ENCODE data around the gene SMCO3. TPM values are rescaled to one million over a fixed set of nuclear protein-coding genes. Genes with fewer than 3 reads are reported as not detected.

Gene SMCO3
- polyA plus RNA-seq, 1 of the 3 experiments (the other 2 are of a cell fraction), result 0.03 TPM

- H3K4me3 ChIP-seq (ENCODE audit: low read depth in 2 of 2, low read length in 1 of 2), result no peak overlapping the region
- H3F3A ChIP-seq (replicated peaks; ENCODE audit: insufficient read depth), result peaks cover 3% of the 10 kb centered on the region
- POLR2A ChIA-PET, result no interaction called here
- TF ChIP-seq USF2 (IDR thresholded peaks at IDR 0.05; ENCODE audit: borderline replicate concordance, low read depth, low read length) (no peak), GATA2 (CRISPR knock-in tag; IDR thresholded peaks at IDR 0.05) (no peak), FOSL2 (IDR thresholded peaks at IDR 0.05; ENCODE audit: borderline replicate concordance, low read depth) (no peak), ZBTB33 (IDR thresholded peaks at IDR 0.05; ENCODE audit: borderline replicate concordance, low read depth) (no peak)
- H3K9me2 ChIP-seq, result no peaks in the 10 kb centered on the region
- H3K27me3 ChIP-seq (ENCODE audit: insufficient read depth), result no peaks in the 10 kb centered on the region
- 86% methylated on average over 1 of the region's 1 CpG for WGBS (ENCODE audit: low lambda C conversion rate)
- no peaks in the 10 kb centered on the region for H3K9me3 ChIP-seq
- CTCF ChIA-PET, result no interaction called here
- H2AFZ ChIP-seq (ENCODE audit: low read depth), result no peak overlapping the region
- DNase-seq, result no peak
- H3K27ac ChIP-seq (ENCODE audit: low read depth in 2 of 2, low read length in 1 of 2), result no peak overlapping the region
- peaks cover 5 to 7% of the 10 kb centered on the region in 2 experiments; a peak in 2 of 4 replicates for H3K4me1 ChIP-seq (ENCODE audit: control insufficient read depth in 1 of 2, insufficient read depth in 2 of 2, low read depth in 1 of 2, low read length in 1 of 2)
- H4K20me1 ChIP-seq (ENCODE audit: insufficient read depth), result no peaks in the 10 kb centered on the region
- peaks cover 0 to 5% of the 10 kb centered on the region in 2 experiments for H3K36me3 ChIP-seq (replicated peaks in 1 of 2; ENCODE audit: control insufficient read depth in 1 of 2, insufficient read depth in 2 of 2, low read length in 1 of 2)
- no peak overlapping the region for H3K9ac ChIP-seq
- no peaks in the 10 kb centered on the region for H3K79me2 ChIP-seq (ENCODE audit: insufficient read depth)
- no peak overlapping the region for H3K4me2 ChIP-seq
Measured at GRCh38 chr12:14850929-14851663, 37.1 kb upstream of the SMCO3 start.

GRCh38 chr12:14849661-14850060 is 35.7 kb upstream of the SMCO3 start:
- Histone ChIP-seq H3K36me3 (replicated peaks in 1 of 2; ENCODE audit: control insufficient read depth in 1 of 2, insufficient read depth in 2 of 2, low read length in 1 of 2) (no peaks in the 10 kb centered on the region), H3K9me2 (no peaks in the 10 kb centered on the region), H3K79me2 (ENCODE audit: insufficient read depth) (no peaks in the 10 kb centered on the region), H3K4me2 (peak overlapping the region; percentile 26; the same call in 1 of the 2 replicates), H2AFZ (ENCODE audit: low read depth) (no peak overlapping the region), H3F3A (replicated peaks; ENCODE audit: insufficient read depth) (peaks cover 3% of the 10 kb centered on the region), H3K9ac (peak overlapping the region; percentile 4; the same call in 1 of the 2 replicates), H3K27ac (ENCODE audit: low read depth in 2 of 2, low read length in 1 of 2) (peak overlapping the region in 1 of 2 experiments; percentile 68; a peak in 2 of 4 replicates), H3K9me3 (no peaks in the 10 kb centered on the region), H3K4me3 (ENCODE audit: low read depth in 2 of 2, low read length in 1 of 2) (no peak overlapping the region), H3K4me1 (ENCODE audit: control insufficient read depth in 1 of 2, insufficient read depth in 2 of 2, low read depth in 1 of 2, low read length in 1 of 2) (peaks cover 5 to 7% of the 10 kb centered on the region in 2 experiments; a peak in 2 of 4 replicates), H4K20me1 (ENCODE audit: insufficient read depth) (no peaks in the 10 kb centered on the region), H3K27me3 (ENCODE audit: insufficient read depth) (no peaks in the 10 kb centered on the region)
- no peak for DNase-seq
- CTCF ChIA-PET, result interaction anchor here (1.1 to 6.5 kb wide), 2 partner anchors 25 to 146 kb away, joined by 3 to 43 read pairs; no protein-coding TSS in a partner anchor
- POLR2A ChIA-PET, result interaction anchor here (1.5 kb wide), 1 partner anchor 146 kb away, joined by 4 read pairs; no protein-coding TSS in a partner anchor
- 19% methylated on average over 2 of the region's 2 CpGs for WGBS (ENCODE audit: low lambda C conversion rate)
- peak; percentile 68 for TF ChIP-seq TCF12 (IDR thresholded peaks at IDR 0.05)
- TF ChIP-seq GATA2 (CRISPR knock-in tag; IDR thresholded peaks at IDR 0.05), result no peak
- TF ChIP-seq FOXM1 (IDR thresholded peaks at IDR 0.05; ENCODE audit: low read depth), result no peak
- TF ChIP-seq MXI1 (IDR thresholded peaks at IDR 0.05; ENCODE audit: low read depth, low read length), result no peak
- no peak for TF ChIP-seq CHD2 (IDR thresholded peaks at IDR 0.05; ENCODE audit: low read length, partially characterized antibody)
- no peak for TF ChIP-seq ZBTB33 (IDR thresholded peaks at IDR 0.05; ENCODE audit: borderline replicate concordance, low read depth)
- TF ChIP-seq MEF2A (IDR thresholded peaks at IDR 0.05; ENCODE audit: borderline replicate concordance, low read depth), result 0 out of 2 replicates have a peak, but pooled peaks have one; percentile 25
- TF ChIP-seq FOXJ3 (CRISPR knock-in tag; IDR thresholded peaks at IDR 0.05), result no peak
- no peak for TF ChIP-seq REST (IDR thresholded peaks at IDR 0.05; ENCODE audit: low read depth, low read length)
- TF ChIP-seq FOSL2 (IDR thresholded peaks at IDR 0.05; ENCODE audit: borderline replicate concordance, low read depth), result peak; percentile 20; the same call in 1 of the 2 replicates
- TF ChIP-seq ELF1 (IDR thresholded peaks at IDR 0.05), result no peak
- TF ChIP-seq USF1 (IDR thresholded peaks at IDR 0.05; ENCODE audit: borderline replicate concordance, low read depth), result no peak
- TF ChIP-seq NFIC (IDR thresholded peaks at IDR 0.05; ENCODE audit: borderline replicate concordance), result peak; percentile 43; the same call in 1 of the 2 replicates
- peak in 1 of 2 experiments; percentile 57; a peak in 1 of 4 replicates for TF ChIP-seq EP300 (IDR thresholded peaks at IDR 0.05; ENCODE audit: borderline replicate concordance in 1 of 2, low read depth in 1 of 2, low read length in 1 of 2)

Data from SK-N-SH (cell line).